ENCODE measurements around the gene MROH7.

MROH7 gene

DNA sequence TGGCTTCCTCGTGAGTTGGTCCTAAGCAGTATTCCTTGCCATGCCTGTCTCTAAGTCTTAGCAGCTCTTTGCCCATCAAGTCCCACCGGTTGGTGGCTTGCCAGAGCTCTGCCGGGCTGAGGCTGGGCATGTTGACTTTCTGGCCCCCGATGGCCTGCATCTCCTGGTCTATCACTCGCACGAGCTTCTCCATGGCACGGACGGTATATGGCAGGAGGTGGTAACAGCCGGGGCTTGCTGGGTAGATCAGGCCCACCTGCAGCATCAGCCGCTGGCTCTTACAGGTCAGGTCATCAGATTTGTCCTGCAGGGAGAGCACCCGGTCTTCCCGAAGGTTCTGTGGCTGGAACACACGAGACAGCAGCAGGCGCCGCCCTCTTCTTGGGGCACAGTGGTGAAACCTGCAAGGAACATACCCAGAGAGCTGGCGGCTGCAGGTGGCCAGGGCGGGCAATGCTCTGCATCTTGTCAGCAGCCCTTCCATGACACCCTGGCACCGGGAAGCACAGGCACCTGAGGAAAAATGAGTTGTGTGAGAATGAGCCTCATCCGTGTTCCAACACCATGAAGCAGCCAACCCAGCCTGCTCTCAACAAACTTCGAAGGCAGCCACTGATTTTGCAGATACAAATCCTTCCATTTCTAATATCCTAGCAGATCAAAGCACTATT lies 117.2 kb downstream of the MROH7 start:
- H3K27me3 ChIP-seq (ENCODE audit: control insufficient read depth, insufficient read depth, low read length): no peaks in the 10 kb centered on the region
- H3K9me3 ChIP-seq (ENCODE audit: control insufficient read depth, low read length): no peaks in the 10 kb centered on the region
- no peak overlapping the region for H3K9ac ChIP-seq (ENCODE audit: low read length)
- peaks cover 6% of the 10 kb centered on the region for H3K36me3 ChIP-seq (ENCODE audit: control insufficient read depth, insufficient read depth, low read length)
- H3K4me3 ChIP-seq (ENCODE audit: low read length): no peak overlapping the region
- H3K4me1 ChIP-seq (ENCODE audit: control insufficient read depth, insufficient read depth, low read length): peaks cover 5% of the 10 kb centered on the region
